WTC11 (cell line): ENCODE measurements around the gene DLG1. TPM values are rescaled to one million over a fixed set of nuclear protein-coding genes. Genes with fewer than 3 reads are reported as not detected.
A peak's percentile ranks its signal among the peaks of the same experiment; 100 is the strongest.

Experiments used
- ATAC-seq: fragments of 200-7000 bp; cut with Tn5 transposase; 2 replicates; pipeline ENCODE4 v1.10.0; 2021; ENCODE audit warnings: mild to moderate bottlenecking, moderate library complexity
- CTCF ChIA-PET: fragments of 300-600 bp; sonication (Branson Sonifier 250); formaldehyde crosslinking; loops from one replicate; lab custom pipeline; 2021; ENCODE audit warnings: antibody characterized with exemption; lab: Charles Lee
- POLR2A ChIA-PET: fragments of 350-600 bp; sonication (Branson Sonifier 250); formaldehyde crosslinking; loops from one replicate; lab custom pipeline; 2021; ENCODE audit warnings: antibody characterized with exemption; lab: Charles Lee
- DNase-seq: peaks from one replicate; pipeline ENCODE4 v3.0.0; 2021; ENCODE audit warnings: low spot score
- H3K27ac Mint-ChIP-seq: 2 replicates; pipeline ENCODE4 v1.8.0; 2021; ENCODE audit warnings: mixed read lengths
- H3K27me3 Mint-ChIP-seq: 2 replicates; pipeline ENCODE4 v1.8.0; 2021; ENCODE audit warnings: low read depth, mild to moderate bottlenecking, moderate library complexity, mixed read lengths
- H3K36me3 Mint-ChIP-seq: 2 replicates; pipeline ENCODE4 v1.8.0; 2021; ENCODE audit warnings: mixed read lengths
- H3K4me1 Mint-ChIP-seq: 2 replicates; pipeline ENCODE4 v1.8.0; 2022; ENCODE audit warnings: mixed read lengths
- H3K4me3 Mint-ChIP-seq: 2 replicates; pipeline ENCODE4 v1.8.0; 2021; ENCODE audit warnings: mild to moderate bottlenecking, moderate library complexity, mixed read lengths
- H3K9me3 Mint-ChIP-seq: 2 replicates; pipeline ENCODE4 v1.8.0; 2021; ENCODE audit warnings: mixed read lengths
- AFF4 ChIP-seq: sonication (generic); formaldehyde crosslinking; IDR thresholded peaks from 2 replicates; pipeline ENCODE4 v1.8.1; 2023; ENCODE audit warnings: mild to moderate bottlenecking, missing genetic modification reagents, borderline replicate concordance
- ARID4B ChIP-seq: sonication (generic); formaldehyde crosslinking; IDR thresholded peaks from 2 replicates; pipeline ENCODE4 v1.8.0; 2023; ENCODE audit warnings: missing genetic modification reagents, mild to moderate bottlenecking, borderline replicate concordance
- CBFB ChIP-seq: sonication (generic); formaldehyde crosslinking; IDR thresholded peaks from 2 replicates; pipeline ENCODE4 v1.8.1; 2022; ENCODE audit warnings: mild to moderate bottlenecking, low read depth, missing genetic modification reagents
- JUN ChIP-seq: sonication (generic); formaldehyde crosslinking; IDR thresholded peaks from 2 replicates; pipeline ENCODE4 v1.8.0; 2023; ENCODE audit warnings: mild to moderate bottlenecking, missing genetic modification reagents
- NR3C1 ChIP-seq: sonication (generic); formaldehyde crosslinking; conservative IDR thresholded peaks from 2 replicates; pipeline ENCODE4 v1.8.1; 2023; ENCODE audit warnings: low read depth, mild to moderate bottlenecking, missing genetic modification reagents
- PRRX2 ChIP-seq: fragments of 250-450 bp; sonication (Bioruptor Pico); IDR thresholded peaks from 2 replicates; pipeline ENCODE4 v1.8.0; 2021; ENCODE audit warnings: mild to moderate bottlenecking
- TCF7 ChIP-seq: sonication (generic); formaldehyde crosslinking; IDR thresholded peaks from 2 replicates; pipeline ENCODE4 v1.8.0; 2022; ENCODE audit warnings: mild to moderate bottlenecking, low read depth, missing genetic modification reagents, moderate library complexity
- TEAD1 ChIP-seq: sonication (generic); formaldehyde crosslinking; IDR thresholded peaks from 2 replicates; pipeline ENCODE4 v1.8.0; 2022; ENCODE audit warnings: mild to moderate bottlenecking, missing genetic modification reagents
- ZNF263 ChIP-seq: sonication (generic); formaldehyde crosslinking; IDR thresholded peaks from 2 replicates; pipeline ENCODE4 v1.8.1; 2022; ENCODE audit warnings: low read depth, mild to moderate bottlenecking, moderate library complexity, missing genetic modification reagents
- ZNF281 ChIP-seq: sonication (generic); formaldehyde crosslinking; IDR thresholded peaks from 2 replicates; pipeline ENCODE4 v1.8.0; 2023; ENCODE audit warnings: mild to moderate bottlenecking, missing genetic modification reagents
- total RNA-seq: library from RNA; stranded (reverse); gene quantifications from 3 replicates; pipeline ENCODE4 v1.2.3, GENCODE V29; 2021
- TF ChIP-seq, protein P1 (sequence below): sonication (generic); formaldehyde crosslinking; IDR thresholded peaks from 2 replicates; pipeline ENCODE4 v1.8.0; 2023; ENCODE audit warnings: missing genetic modification reagents
- TF ChIP-seq, protein P2 (sequence below): fragments of 250-450 bp; sonication (Bioruptor Pico); IDR thresholded peaks from 2 replicates; pipeline ENCODE4 v1.8.0; 2021; ENCODE audit warnings: mild to moderate bottlenecking
- TF ChIP-seq, protein P3 (sequence below): sonication (generic); formaldehyde crosslinking; IDR thresholded peaks from 2 replicates; pipeline ENCODE4 v1.8.1; 2022; ENCODE audit warnings: low read depth, missing genetic modification reagents, borderline replicate concordance
- TF ChIP-seq, protein P4 (sequence below): fragments of 250-450 bp; sonication (Bioruptor Pico); conservative IDR thresholded peaks from 2 replicates; pipeline ENCODE4 v1.9.0; 2021; ENCODE audit warnings: mild to moderate bottlenecking
- TF ChIP-seq, protein P5 (sequence below): fragments of 250-450 bp; sonication (Bioruptor Pico); IDR thresholded peaks from 2 replicates; pipeline ENCODE4 v1.9.0; 2021; ENCODE audit warnings: mild to moderate bottlenecking

Gene DLG1
- total RNA-seq, 1 experiment from 2014 or later: 81.1 TPM

DNA sequence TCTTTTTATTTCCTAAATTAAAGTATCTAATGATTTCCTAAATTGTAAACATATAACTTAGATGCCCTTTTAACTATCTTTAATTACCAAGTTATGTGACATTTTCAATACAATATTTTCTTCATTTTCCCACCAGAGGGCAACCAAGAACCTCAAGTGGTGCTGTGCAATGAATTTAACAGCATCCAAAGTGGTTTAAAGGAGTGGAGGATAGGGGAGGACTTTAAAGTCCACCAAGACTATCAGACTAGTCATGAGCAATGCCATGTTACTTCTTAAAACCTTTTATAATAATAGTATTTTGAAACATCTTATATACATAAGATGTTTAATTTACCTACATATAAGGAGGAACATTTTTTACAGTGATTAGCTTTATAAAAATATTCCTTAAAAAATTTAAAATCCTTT is 74.4 kb downstream of the DLG1 start (continued):
- TF ChIP-seq AFF4 (CRISPR knock-in tag): no peak
- TF ChIP-seq, protein P1, sequence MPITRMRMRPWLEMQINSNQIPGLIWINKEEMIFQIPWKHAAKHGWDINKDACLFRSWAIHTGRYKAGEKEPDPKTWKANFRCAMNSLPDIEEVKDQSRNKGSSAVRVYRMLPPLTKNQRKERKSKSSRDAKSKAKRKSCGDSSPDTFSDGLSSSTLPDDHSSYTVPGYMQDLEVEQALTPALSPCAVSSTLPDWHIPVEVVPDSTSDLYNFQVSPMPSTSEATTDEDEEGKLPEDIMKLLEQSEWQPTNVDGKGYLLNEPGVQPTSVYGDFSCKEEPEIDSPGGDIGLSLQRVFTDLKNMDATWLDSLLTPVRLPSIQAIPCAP (CRISPR knock-in tag): no peak
- TF ChIP-seq, all 79 proteins: peak for 0

GRCh38 chr3:197222937-197223370 is 75.5 kb downstream of the DLG1 start:
- Mint-ChIP-seq H3K9me3 (no peaks in the 10 kb centered on the region), H3K27me3 (no peaks in the 10 kb centered on the region), H3K4me1 (peaks cover 69% of the 10 kb centered on the region), H3K36me3 (no peaks in the 10 kb centered on the region), H3K4me3 (no peak overlapping the region), H3K27ac (peak overlapping the region; percentile 67; the same call in 1 of the 2 replicates)
- ChIA-PET POLR2A (interaction anchor here (0.5 kb wide), 1 partner anchor 568 kb away, joined by 3 read pairs; no protein-coding TSS in a partner anchor), CTCF (interaction anchor here (0.5 to 2.8 kb wide), 8 partner anchors 9 to 279 kb away, joined by 3 to 12 read pairs (median 3); partner anchors contain the start of gene MELTF)
- ATAC-seq: no peak
- DNase-seq: no peak
- no peak for TF ChIP-seq ZNF281 (CRISPR knock-in tag)
- TF ChIP-seq PRRX2 (CRISPR knock-in tag): no peak
- TF ChIP-seq TEAD1 (CRISPR knock-in tag): no peak
- no peak for TF ChIP-seq ARID4B (CRISPR knock-in tag)
- TF ChIP-seq, protein P2, sequence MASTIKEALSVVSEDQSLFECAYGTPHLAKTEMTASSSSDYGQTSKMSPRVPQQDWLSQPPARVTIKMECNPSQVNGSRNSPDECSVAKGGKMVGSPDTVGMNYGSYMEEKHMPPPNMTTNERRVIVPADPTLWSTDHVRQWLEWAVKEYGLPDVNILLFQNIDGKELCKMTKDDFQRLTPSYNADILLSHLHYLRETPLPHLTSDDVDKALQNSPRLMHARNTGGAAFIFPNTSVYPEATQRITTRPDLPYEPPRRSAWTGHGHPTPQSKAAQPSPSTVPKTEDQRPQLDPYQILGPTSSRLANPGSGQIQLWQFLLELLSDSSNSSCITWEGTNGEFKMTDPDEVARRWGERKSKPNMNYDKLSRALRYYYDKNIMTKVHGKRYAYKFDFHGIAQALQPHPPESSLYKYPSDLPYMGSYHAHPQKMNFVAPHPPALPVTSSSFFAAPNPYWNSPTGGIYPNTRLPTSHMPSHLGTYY (CRISPR knock-in tag): no peak
- no peak for TF ChIP-seq ZNF263 (CRISPR knock-in tag)
- TF ChIP-seq, protein P3, sequence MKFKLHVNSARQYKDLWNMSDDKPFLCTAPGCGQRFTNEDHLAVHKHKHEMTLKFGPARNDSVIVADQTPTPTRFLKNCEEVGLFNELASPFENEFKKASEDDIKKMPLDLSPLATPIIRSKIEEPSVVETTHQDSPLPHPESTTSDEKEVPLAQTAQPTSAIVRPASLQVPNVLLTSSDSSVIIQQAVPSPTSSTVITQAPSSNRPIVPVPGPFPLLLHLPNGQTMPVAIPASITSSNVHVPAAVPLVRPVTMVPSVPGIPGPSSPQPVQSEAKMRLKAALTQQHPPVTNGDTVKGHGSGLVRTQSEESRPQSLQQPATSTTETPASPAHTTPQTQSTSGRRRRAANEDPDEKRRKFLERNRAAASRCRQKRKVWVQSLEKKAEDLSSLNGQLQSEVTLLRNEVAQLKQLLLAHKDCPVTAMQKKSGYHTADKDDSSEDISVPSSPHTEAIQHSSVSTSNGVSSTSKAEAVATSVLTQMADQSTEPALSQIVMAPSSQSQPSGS (CRISPR knock-in tag): no peak
- TF ChIP-seq JUN: no peak
- TF ChIP-seq TCF7 (CRISPR knock-in tag): no peak
- TF ChIP-seq CBFB (CRISPR knock-in tag): no peak
- no peak for TF ChIP-seq NR3C1 (CRISPR knock-in tag)
- TF ChIP-seq, protein P4, sequence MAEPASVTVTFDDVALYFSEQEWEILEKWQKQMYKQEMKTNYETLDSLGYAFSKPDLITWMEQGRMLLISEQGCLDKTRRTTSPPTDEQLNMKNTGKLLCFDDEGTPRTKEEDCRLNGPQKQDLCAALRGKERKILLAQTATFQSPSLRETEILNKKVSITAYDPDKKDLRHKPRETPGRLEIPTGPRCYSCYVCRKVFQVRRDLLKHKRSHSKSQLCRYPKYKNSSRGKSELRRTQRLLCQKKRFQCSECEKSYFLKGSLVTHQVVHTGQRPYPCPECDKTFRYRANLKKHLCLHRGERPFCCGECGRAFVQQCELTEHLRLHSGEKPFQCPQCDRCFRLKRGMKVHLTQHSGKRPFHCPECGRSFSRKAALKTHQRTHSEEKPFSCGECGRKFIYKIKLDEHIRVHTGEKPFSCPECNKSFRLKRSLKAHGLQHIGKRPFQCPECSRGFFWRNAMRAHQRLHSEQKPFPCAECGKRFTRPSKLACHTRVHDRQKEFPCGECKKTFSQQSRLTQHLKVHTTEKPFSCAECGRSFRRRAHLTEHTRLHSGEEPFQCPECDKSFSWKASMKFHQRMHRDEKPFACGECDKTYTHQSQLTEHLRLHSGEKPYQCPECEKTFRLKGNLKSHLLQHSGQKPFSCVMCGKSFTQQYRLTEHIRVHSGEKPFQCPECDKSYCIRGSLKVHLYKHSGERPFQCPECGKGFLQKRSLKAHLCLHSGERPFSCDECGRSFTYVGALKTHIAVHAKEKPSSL: no peak
- TF ChIP-seq, protein P5, sequence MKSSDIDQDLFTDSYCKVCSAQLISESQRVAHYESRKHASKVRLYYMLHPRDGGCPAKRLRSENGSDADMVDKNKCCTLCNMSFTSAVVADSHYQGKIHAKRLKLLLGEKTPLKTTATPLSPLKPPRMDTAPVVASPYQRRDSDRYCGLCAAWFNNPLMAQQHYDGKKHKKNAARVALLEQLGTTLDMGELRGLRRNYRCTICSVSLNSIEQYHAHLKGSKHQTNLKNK (CRISPR knock-in tag): no peak
